HG02981 (cell line): ENCODE data around the gene ARSK.
"Not testable (repeated sequence)": the region's sequence is repeated elsewhere in the genome, so short reads cannot be mapped to it uniquely, and the experiment has no call there.

ENCODE experiments used
- ATAC-seq: cut with Tn5 transposase; IDR thresholded peaks from one replicate; pipeline ENCODE4 v1.9.1; 2021; ENCODE audit warnings: mild to moderate bottlenecking, moderate library complexity; ENCODE audit not compliant: unreplicated experiment

ARSK gene

DNA sequence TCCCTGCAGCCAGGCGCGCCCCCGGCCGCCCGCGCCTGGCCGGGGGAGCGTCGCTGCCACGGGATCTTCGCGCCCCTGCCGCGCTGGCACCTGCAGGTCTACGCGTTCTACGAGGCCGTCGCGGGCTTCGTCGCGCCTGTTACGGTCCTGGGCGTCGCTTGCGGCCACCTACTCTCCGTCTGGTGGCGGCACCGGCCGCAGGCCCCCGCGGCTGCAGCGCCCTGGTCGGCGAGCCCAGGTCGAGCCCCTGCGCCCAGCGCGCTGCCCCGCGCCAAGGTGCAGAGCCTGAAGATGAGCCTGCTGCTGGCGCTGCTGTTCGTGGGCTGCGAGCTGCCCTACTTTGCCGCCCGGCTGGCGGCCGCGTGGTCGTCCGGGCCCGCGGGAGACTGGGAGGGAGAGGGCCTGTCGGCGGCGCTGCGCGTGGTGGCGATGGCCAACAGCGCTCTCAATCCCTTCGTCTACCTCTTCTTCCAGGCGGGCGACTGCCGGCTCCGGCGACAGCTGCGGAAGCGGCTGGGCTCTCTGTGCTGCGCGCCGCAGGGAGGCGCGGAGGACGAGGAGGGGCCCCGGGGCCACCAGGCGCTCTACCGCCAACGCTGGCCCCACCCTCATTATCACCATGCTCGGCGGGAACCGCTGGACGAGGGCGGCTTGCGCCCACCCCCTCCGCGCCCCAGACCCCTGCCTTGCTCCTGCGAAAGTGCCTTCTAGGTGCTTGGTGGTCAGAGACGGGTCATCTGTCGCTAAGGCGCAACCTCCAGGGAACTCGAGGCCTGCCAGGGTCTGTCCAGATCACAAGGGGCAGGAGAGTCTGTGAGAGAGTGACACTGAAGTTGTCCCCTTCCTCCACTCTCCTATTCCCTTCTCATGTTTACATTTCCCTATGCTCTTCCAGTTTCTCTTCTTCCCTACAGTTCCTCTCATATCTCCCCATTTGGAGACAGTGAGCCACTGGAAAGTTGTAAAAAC lies 66.3 kb downstream of the ARSK start:
- ATAC-seq: peak; percentile 46

DNA sequence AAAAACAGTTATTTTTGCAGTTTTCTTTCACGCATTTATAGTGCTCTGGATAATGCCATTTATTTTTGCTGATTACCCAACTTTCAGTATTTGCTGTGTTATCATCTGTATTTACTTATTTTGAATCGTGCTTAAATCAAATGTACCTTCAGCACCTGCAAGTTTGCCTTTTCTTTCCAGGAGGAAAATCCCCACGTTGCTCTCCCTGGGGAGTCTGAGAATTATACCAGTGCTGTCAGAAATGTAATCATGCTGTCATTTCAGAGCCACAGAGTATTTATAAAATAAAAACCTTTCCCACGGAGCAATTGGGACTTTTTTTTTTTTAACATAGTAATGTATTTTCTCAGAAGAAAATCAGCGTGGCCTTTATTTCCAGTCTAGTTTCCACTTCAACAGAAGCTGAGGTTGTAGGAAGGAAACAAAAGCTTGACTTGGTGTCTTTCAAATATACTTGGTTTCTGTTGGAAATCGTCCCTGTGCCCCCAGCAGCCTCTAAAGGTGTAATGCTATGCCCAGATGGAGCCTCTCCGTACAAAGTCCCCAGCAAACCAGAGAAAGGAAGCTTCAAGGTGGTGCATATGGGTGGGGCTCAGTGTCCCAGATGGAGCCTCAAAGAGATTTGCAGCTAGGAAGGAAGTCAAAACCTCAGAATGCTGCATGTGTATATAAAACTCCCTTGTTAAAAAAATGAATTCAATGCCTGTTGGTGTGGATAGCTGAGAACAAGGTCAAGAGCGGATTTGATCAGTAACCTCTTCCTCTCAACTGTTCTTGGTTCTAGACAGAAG lies 67.1 kb downstream of the ARSK start:
- no peak for ATAC-seq

DNA sequence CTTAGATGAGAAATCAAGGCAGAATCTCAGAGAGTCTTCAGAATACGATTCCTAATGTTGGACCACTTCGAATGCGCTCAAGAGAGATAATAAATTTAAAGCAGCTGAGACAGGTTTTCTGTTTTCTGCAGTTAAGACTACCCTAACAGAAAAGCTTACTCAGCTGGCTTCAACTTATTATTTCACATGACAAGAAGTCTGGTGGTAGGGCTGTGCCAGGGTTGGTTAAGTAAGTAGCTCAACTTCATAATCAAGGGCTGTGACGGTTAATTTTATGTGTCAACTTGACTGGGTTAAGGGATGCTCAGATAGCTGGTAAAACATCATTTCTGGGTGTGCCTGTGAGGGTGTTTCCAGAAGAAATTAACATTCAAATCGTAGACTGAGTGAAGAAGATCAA lies 68.8 kb downstream of the ARSK start:
- ATAC-seq: no peak

DNA sequence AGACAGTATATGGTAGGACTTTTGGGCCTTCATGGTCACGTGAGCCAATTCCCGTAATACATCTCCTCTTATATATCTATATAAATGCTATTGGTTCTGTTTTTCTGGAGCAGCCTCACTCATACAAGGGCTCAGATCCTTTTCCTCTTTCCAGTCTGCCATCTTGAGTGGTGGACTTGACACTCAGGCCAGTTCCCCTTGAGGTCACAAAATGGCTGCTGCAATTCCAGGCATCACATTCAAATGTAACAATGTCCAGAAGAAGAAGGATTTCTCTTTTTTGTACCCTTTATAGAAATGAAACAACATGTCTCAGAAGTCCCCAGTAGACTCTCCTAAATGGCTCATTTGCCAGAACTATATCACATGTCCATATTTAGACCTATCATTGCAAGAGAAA lies 69.5 kb downstream of the ARSK start:
- no peak for ATAC-seq

DNA sequence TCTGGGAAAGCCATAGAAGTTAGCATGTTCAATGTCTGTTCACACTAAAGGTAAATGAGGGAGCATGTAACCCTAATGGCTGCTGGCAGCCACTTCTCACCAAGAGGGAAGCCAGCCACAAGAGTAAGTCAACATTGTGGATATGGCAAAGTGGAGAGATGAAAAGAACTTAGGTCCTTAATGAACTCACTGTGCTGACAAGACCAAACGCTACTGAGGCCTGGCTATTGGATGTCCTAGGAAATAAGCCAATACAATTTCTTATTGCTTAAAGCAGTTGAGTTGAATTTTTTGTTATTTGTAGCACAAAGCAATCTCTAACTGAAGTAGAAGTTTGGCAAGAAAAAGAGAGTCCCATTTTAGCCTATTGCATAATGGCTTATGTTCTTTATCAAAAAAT lies 71.8 kb downstream of the ARSK start:
- no peak for ATAC-seq

DNA sequence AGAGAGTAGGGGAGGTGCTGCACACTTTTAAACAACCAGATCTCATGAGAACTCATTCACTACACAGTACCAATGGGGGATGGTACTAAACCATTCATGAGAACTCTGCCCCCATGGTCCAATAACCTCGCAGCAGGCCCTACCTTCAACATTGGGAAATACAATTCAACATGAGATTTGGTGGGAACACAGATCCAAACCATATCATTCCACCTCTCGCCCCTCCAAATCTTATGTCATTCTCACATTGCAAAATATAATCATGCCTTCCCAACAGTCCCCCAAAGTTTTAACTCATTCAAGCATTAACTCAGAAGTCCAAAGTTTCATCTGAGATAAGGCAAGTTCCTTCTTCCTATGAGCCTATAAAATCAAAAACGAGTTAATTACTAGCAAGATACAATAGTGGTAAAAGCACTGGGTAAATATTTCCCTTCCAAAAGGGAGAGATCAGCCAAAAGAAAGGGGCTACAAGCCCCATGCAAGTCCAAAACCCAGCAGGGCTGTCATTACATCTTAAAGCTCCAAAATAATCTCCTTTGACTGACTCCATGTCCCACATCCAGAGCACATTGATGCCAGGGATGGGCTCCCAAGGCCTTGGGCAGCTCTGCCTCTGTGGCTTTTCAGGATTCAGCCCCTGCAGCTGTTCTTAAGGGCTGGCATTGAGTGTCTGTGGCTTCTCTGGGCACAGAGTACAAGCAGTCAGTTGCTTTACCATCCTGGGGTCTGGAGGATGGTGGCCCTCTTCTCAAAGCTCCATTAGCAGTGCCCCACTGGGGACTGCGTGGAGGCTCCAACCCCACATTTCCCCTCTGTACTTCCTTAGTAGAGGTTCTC lies 73.3 kb downstream of the ARSK start:
- no peak for ATAC-seq

DNA sequence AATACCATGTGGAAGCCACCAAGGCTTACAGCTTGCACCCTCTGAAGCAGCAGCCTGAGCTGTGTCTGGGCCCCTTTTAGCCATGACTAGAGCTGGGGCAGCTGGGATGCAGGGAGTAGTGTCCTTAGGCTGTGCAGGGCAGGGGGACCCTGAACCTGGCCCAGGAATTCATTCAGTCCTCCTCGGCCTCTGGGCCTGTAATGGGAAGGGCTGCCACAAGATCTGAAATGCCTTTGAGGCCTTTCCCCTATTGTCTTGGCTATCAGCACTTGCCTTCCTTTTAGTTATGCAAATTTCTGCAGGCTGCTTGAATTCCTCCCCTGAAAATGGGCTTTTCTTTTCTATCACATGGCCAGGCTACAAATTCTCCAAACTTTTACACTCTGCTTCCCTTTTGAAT lies 74.0 kb downstream of the ARSK start:
- no peak for ATAC-seq

DNA sequence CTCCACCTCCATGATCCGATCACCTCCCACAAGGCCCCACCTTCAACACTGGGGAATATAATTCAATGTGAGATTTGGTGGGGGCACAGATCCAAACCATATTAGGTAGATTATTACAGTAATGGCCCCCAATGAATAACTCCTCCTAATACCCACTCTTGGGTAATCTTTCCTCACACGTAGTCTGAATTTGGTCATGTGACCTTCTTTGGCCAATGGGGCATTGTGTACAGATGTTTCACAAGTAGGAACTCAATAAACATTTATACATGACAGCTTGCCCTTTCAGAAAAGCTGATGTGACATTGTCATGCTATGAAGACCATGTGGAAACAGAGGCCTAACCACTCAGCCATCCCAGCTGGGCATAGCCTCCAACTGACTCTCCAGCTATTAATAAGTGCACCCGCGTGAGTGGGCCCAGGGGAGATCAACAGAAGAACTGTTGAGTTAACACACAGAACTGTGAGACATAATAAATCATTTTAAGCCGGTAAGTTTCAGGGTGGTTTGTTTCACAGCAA lies 75.6 kb downstream of the ARSK start:
- no peak for ATAC-seq

DNA sequence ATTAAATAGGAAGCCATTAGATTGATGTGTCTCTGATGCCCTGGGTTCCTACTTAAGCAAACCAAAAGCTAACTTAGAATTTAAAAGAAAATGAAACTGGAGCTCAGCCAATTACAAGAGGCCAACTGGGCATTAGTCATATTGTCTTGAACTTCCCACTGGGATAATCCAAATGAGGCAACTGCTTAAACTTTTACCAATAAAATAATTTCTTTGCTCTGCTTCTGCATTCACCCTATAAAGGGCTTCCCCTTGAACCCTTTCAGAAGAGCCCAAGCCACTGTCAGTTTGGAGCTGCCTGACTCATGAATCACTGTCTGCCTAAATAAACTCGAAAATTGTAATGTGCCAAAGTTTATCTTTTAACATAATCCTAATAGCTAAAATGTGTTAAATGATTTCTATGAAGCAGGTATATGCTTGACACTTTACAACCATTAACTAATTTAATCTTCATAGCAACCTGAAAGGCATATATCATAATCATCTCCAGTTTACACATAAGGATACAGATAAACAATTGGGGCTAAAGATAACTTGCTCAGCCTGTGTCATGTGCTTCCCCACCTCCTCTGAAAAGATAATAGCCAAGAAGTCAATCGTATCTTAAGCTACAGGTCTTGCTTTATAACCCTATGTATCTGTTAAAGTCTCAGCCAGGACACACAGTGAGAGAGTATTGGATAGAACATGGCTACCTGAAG lies 76.5 kb downstream of the ARSK start:
- ATAC-seq: no peak

DNA sequence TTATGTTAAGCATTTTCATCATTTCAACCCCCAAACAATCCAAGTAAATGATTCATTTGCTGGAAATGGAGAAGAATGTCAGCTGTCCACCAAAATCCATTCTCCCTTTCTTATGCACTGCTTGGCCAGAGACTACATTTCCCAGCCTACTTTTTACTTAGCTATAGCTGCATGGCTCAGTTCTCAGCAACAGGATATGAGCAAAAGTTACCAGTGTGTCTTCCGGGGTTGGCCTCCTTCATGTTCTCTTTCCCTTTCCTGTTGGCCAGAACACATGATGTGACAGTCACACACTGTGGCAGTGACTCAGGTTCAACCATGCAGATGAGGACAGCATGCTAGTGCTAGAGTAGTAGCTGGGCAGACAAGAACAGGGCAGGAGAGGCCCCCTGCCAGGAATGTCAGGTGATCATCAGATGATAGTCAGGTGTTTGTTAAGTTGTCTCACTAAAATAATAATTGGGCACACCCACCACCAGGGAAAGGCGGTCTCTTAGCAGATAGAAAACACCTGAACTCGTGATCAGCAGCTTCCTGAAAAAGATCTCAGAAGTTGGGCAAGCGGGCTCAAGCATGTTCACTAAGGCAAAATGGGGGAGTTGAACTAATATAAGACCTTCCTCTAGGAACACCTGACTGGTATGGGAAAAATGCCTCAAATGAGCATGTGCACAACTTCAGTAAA lies 77.2 kb downstream of the ARSK start:
- ATAC-seq: peak; percentile 93

DNA sequence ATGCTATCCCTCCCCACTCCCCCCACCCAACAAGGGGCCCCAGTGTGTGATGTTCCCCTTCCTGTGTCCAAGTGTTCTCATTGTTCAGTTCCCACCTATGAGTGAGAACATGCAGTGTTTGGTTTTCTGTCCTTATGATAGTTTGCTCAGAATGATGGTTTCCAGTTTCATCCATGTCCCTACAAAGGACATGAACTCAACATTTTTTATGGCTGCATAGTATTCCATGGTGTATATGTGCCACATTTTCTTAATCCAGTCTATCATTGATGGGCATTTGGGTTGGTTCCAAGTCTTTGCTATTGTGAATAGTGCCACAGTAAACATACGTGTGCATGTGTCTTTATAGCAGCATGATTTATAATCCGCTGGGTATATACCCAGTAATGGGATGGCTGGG lies 78.0 kb downstream of the ARSK start:
- ATAC-seq: not testable (repeated sequence)

DNA sequence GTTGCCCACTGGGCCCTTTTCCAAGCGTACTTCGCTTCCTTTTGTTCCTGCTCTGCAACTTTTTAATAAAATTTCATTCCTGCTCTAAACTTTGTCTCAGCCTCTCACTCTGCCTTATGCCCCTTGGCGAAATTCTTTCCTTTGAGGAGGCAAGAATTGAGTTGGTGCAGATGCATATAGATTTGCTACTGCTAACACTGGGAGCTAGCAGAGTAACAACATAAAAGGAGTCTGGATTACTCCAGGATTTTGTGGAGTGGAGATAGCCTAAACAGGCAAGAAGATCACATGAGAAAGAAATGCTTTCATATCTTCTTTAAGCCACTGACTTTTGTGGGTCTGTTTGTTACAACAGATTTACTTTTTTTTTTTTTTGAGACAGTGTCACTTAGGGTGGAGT lies 78.8 kb downstream of the ARSK start:
- no peak for ATAC-seq

DNA sequence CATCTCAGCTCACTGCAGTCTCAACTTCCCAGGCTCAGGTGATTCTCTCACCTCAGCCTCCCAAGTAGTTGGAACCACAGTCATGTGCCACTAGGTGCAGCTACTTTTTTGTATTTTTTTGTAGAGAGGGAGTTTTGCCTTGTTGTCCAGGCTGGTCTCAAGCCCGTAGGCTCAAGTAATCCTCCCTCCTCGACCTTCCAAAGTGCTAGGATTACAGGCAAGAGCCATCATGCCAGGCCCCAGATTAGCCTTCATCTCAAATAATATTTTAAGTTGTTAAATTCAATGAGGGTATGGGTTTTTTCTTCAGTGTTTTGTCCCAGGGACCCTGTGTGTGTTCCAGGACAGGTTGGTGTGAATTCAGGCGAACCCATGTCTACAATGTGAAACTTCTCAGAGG lies 79.2 kb downstream of the ARSK start:
- ATAC-seq: no peak

DNA sequence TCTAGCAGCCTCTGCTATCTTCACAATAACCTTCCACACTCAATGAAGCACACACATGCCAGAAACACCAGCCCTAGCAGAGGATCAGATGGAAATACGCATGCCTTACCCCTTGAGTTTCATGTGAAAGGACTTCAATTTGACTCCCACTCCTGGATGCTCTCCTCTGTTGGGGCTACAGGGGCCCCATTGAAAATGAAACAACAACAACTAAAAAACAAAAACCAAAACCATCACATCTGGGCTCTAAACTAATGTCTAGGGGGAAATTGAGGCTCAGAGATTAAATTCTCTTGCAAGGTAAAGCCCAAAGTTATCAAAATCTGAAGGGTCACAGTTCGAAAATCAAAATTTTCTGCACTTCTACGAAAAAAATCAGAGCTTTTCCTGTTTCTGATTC lies 83.7 kb downstream of the ARSK start:
- ATAC-seq: no peak

DNA sequence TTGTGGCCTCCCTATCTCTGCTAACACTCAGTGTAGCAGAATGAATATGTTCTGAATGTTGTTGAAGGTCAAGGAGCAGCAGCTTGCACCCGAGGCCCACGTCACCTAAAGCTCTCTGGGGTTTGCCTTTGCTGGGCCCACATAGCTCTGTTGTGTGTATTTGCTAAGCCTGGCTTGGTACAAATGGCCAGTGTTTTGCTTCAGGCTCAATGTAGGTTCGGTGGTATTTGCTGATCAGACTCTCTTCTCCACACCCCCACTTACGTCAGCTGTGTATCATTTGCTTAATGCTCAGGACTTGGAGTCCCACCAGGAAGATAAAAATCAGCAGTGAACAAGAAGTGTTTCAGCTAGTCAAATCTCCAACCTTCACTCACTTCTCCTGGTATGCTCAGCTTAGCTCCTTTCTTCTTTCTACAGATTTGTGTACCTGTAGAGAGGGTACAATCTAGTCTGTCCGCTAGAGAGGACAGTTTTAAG lies 86.9 kb downstream of the ARSK start:
- ATAC-seq: no peak

DNA sequence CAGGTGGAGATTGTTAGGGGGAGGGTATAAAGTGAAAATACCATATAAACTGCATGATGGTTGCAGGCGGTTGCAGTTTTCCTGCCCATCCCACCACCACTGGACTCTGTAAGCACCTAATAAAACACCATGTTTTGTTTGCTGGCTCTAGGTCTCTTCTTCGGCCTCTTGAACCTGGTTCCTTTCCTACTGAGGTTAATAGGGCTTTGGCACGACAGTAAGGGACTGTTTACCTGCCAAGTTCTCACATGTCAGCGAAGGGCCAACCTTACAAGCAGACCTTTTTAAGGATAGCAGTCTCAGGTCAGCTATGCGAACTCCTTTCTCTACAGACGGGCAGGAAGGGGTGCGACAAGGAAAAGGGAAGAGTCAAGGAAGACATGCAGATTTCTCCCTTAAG lies 88.3 kb downstream of the ARSK start:
- no peak for ATAC-seq

DNA sequence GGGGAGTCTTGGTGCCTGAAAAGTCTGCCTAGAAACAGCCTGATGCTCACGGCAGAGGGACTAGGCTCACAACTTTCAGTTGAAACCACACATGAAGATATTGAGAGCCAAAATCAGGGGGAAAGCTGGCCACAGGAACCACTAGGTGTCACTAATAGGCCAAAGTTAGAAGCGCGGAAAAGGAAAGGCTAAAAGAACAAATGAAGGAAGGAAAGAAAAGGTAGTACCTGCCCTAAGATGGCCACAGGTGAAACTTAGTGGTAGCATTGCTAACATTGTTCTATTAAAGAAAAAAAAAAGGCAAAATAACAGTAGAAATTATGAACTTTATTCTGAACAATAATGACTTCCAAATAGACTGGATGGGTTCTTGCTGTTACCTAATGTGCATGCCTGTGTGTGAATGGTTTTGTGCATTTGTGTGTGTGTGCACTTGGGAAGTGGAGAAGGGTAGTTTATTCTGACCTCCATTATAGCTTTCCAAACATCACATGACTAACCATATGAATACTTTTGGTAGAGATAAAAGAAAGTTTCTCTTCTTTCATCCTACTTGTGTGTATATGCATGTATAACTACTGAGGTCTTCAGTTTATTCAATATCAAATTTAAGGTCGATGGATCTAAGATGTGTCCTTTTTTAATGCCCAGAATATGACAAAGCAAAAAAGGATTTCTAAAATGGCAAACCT lies 89.6 kb downstream of the ARSK start:
- ATAC-seq: peak; percentile 36

DNA sequence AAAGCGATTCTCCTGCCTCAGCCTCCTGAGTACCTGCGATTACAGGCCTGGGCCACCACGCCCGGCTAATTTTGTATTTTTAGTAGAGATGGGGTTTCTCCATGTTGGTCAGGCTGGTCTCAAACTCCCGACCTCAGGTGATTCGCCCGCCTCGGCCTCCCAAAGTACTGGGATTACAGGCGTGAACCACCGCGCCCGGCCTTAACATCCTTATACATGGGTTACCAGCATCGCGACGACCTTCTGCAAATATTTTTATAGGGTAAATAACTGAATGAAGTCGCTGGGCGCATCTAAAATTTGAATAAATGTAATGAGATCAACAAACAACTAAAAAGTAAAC lies 91.3 kb downstream of the ARSK start:
- ATAC-seq: not testable (repeated sequence)
